Measurements from ENCODE around the gene SERPINA12.

DNA sequence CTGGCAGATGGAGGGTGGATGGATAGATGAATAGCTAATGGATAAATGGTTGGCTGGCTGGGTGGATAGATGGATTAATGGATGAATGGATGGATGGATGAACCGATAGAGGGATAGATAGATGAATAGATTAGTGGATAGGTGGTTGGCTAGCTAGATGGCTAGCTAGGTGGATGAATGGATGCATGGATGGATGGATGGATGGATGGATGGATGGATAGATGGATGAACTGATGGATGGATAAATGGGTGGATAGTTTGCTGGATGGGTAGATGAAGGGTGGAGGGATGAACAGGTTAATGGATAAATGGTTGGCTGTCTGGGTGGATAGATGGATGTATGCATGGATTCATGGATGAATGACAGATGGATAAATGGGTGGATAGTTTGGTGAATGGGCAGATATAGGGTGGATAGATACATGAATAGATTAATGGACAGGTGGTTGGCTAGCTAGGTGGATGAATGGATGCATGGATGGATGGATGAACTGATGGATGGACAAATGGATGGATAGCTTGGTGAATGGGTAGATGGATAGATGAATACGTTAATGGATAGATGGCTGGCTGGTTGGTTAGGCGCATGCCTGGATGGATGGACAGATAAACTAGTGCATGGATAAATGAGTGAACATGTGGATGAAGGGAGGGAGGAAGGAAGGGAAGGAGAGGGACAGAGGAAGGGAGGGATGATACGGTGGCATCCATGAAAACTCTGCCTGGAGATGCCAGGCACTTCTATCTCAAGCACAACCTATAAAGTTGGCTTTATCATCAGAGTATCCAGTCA lies 41.3 kb downstream of the SERPINA12 start:
- TF ChIP-seq, protein P1, sequence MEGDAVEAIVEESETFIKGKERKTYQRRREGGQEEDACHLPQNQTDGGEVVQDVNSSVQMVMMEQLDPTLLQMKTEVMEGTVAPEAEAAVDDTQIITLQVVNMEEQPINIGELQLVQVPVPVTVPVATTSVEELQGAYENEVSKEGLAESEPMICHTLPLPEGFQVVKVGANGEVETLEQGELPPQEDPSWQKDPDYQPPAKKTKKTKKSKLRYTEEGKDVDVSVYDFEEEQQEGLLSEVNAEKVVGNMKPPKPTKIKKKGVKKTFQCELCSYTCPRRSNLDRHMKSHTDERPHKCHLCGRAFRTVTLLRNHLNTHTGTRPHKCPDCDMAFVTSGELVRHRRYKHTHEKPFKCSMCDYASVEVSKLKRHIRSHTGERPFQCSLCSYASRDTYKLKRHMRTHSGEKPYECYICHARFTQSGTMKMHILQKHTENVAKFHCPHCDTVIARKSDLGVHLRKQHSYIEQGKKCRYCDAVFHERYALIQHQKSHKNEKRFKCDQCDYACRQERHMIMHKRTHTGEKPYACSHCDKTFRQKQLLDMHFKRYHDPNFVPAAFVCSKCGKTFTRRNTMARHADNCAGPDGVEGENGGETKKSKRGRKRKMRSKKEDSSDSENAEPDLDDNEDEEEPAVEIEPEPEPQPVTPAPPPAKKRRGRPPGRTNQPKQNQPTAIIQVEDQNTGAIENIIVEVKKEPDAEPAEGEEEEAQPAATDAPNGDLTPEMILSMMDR (IDR thresholded peaks at IDR 0.05; ENCODE audit: low read depth, low read length, poor library complexity, severe bottlenecking) = no peak
- no peak for TF ChIP-seq EZH2phosphoT487 (IDR thresholded peaks at IDR 0.05; ENCODE audit: borderline replicate concordance, low read length)
